Omental fat pad (tissue), 4 donors: ENCODE results near the gene CORO6. TPM values are rescaled to one million over a fixed set of nuclear protein-coding genes. Genes with fewer than 3 reads are reported as not detected.

ENCODE experiments used
- ATAC-seq: fragments of 150-250 bp; one replicate; pipeline ENCODE4 v1.9.1; 2016; ENCODE audit warnings: mild to moderate bottlenecking, moderate library complexity; ENCODE audit not compliant: low FRiP score
- DNase-seq: peaks from one replicate; pipeline ENCODE4 v3.0.0-alpha.2; 2019; ENCODE audit warnings: low spot score
- CTCF ChIP-seq, 3 donors: fragments of 450-650 bp; IDR thresholded peaks; one replicate each; pipeline ENCODE4 v1.5.1; 2016 to 2017; ENCODE audit warnings: antibody characterized with exemption in 3 of 3, mild to moderate bottlenecking in 3 of 3, moderate library complexity in 2 of 3
- total RNA-seq, 4 donors: library from RNA; depleted of rRNA; stranded (reverse); fragments of >200 nt; gene quantifications; one replicate each; pipeline ENCODE4 v1.1.0, GENCODE V29; 2016

Gene CORO6
- total RNA-seq, 4 donors from 2014 or later: 10.7 to 45.9 (median 14.1) TPM

- TF ChIP-seq CTCF (IDR thresholded peaks at IDR 0.05): no peak
- ATAC-seq: no peak
- DNase-seq: no peak
These were observed 27.7 kb upstream of the CORO6 start for GRCh38 chr17:29650396-29650795.

- TF ChIP-seq CTCF (IDR thresholded peaks at IDR 0.05): no peak
- DNase-seq: no peak
These were observed 26.6 kb upstream of the CORO6 start for GRCh38 chr17:29649359-29649758.

GRCh38 chr17:29648005-29648404, 25.3 kb upstream of the CORO6 start:
- TF ChIP-seq CTCF (IDR thresholded peaks at IDR 0.05): no peak
- ATAC-seq: no peak

More at GRCh38 chr17:29649359-29649758, 26.6 kb upstream of the CORO6 start:
- ATAC-seq: no peak

GRCh38 chr17:29645515-29646051, 22.9 kb upstream of the CORO6 start:
- no peak for TF ChIP-seq CTCF (IDR thresholded peaks at IDR 0.05)
- DNase-seq (peak; percentile 44), ATAC-seq (peak; percentile 82)

More at GRCh38 chr17:29648005-29648404, 25.3 kb upstream of the CORO6 start:
- DNase-seq: no peak

- DNase-seq (no peak), ATAC-seq (no peak)
- TF ChIP-seq CTCF (IDR thresholded peaks at IDR 0.05): no peak
These were observed 21.1 kb upstream of the CORO6 start for GRCh38 chr17:29643817-29644160.

GRCh38 chr17:29642171-29642611, 19.5 kb upstream of the CORO6 start:
- no peak for TF ChIP-seq CTCF (IDR thresholded peaks at IDR 0.05)
- no peak for DNase-seq
- ATAC-seq: no peak

DNA sequence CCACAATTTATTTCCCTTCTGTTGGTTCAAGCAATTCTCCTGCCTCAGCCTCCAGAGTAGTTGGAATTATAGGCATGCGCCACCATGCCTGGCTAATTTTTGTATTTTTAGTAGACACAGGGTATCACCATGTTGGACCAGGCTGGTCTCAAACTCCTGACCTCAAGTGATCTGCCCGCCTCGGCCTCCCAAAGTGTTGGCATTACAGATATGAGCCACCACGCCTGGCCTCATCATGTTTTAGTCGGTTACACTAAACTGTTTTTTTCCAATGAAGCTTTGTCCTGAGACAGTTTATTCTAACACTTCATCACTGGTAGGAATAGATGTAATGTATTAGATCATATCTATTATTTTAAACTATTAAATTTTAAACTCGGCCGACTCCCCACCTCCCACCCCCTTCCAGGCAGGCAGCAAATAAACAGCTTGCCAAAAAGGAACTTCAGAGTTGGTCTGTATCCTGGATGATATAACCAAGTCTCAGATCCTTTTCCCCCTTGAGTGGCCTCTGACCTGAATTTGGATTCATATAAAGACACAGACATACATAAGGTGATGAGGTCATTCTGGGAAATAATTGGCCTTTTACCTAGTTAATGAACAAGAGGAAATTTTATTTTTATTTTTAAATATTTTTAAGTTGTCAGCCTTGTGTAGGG, 18.4 kb upstream of the CORO6 start:
- no peak for ATAC-seq
- TF ChIP-seq CTCF (IDR thresholded peaks at IDR 0.05): no peak
- DNase-seq: no peak
